Stimulated activated CD8-positive, alpha-beta memory T cell treated with anti-CD3 and anti-CD28 coated beads, Interleukin-15, amount 100 ng/mL, for 1 hour (primary cell): ENCODE results near the gene TRAF3.
A peak's percentile ranks its signal among the peaks of the same experiment; 100 is the strongest.

ENCODE experiments used
- DNase-seq: peaks from one replicate; pipeline ENCODE4 v3.0.0-alpha.2; 2020; ENCODE audit warnings: low read depth

TRAF3 gene, protein sequence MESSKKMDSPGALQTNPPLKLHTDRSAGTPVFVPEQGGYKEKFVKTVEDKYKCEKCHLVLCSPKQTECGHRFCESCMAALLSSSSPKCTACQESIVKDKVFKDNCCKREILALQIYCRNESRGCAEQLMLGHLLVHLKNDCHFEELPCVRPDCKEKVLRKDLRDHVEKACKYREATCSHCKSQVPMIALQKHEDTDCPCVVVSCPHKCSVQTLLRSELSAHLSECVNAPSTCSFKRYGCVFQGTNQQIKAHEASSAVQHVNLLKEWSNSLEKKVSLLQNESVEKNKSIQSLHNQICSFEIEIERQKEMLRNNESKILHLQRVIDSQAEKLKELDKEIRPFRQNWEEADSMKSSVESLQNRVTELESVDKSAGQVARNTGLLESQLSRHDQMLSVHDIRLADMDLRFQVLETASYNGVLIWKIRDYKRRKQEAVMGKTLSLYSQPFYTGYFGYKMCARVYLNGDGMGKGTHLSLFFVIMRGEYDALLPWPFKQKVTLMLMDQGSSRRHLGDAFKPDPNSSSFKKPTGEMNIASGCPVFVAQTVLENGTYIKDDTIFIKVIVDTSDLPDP

DNA sequence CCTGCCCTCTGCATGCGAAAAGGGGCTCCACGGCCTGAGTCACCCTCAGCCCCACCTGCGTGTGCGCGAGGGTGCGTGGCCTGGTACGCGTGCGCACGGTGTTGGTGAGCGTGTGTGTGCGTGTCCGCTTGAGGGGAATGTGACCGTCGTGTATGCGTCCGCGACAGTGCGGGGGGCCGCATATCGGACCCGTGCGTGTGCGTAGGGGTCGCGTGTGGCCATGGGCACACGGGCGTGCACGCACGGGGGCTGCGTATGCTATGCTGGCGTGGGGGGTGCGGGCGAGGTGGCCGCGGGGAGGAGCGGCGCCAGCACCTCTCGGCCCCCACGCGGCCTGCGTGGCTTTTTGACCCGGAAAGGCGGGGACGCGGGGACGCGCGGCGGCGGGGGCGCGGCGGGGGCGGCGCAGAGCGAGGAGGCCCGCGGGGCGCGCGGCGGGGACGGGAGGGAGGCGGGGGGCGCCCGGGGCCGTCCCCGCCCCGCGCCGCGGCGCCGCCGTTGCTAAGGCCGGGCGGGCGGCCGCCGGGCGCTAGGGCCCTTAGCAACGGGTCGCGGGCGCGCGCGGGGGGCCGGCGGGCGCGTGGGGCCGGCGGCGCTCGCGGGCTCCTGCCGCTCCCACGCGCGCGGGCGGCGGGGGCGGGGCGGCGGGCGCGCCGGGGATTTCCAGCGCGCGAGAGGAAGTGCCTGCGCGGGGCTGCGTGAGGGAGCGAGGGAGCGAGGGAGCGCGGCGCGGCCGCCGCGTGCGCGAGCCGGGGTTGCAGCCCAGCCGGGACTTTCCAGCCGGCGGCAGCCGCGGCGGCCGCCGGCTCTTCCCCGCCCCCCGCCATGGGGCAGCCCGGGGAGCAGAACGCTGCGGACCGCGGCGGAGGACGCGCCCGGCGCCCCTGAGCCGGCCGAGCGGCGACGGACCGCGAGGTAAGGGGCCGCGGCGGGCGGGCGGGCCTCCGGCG is at the start of gene TRAF3:
TRAF3 (plus strand) TSS at position 689 of the 950 bp plus-strand sequence. CDS start 92,753 bp downstream, outside the sequence.
- peak; percentile 66 for DNase-seq

DNA sequence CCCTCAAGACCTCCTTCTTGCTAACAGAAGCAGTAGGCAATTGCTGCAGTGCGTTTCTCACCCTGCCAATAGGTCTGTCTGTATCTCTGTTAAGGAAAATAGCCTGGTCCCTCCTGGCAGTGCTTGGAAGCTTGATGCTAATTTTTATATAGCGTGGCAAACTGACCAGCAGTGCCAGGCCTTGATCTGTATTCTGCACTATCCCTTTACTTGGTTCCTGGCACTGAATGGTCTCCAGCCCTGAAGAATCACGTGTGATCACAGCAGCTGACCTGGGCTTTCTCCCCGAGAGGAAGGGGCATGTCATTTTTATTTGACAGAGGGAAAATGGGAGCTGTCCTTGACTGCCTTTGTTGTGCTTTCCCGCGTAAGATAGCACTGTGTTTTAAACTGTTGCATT is 48.7 kb upstream of the TRAF3 start:
- DNase-seq = no peak

DNA sequence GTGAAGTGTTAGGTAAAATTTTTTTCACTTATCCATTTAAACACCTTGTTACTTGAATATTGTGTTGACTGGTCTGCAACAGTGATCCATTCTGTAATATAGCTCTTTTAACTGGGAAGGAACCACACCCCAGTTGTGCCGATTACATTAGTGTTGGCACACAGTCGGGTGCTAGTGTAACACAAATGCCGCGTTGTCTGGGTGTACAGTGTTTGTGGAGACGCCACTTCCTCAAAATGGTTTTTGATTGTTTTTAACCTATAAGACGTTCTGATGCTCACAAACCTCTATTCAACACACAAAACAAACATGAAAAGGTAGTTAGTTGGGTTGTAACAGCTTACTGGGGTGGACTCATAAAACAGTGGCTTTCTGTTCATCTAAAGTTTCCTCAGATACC is 48.0 kb upstream of the TRAF3 start:
- no peak for DNase-seq

DNA sequence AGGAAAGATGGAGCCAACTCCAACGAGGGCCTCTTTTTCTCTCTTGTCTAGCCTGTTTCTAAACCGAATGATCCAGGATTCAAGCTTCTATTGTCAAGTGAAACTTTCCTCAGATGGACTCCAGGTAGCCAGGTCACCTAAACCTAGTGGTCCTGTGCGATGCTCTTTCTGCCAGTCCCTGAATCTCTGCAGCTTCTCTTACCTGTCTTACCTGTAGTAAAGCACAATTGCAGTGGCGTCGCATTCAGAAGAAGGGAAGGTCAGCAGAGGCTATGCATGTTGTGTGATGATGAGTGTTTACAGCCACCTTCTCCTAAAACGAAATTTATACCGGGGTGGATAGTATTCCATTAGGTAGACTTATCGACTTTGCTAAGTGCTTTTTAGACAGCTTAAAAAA is 47.4 kb upstream of the TRAF3 start:
- DNase-seq = no peak

DNA sequence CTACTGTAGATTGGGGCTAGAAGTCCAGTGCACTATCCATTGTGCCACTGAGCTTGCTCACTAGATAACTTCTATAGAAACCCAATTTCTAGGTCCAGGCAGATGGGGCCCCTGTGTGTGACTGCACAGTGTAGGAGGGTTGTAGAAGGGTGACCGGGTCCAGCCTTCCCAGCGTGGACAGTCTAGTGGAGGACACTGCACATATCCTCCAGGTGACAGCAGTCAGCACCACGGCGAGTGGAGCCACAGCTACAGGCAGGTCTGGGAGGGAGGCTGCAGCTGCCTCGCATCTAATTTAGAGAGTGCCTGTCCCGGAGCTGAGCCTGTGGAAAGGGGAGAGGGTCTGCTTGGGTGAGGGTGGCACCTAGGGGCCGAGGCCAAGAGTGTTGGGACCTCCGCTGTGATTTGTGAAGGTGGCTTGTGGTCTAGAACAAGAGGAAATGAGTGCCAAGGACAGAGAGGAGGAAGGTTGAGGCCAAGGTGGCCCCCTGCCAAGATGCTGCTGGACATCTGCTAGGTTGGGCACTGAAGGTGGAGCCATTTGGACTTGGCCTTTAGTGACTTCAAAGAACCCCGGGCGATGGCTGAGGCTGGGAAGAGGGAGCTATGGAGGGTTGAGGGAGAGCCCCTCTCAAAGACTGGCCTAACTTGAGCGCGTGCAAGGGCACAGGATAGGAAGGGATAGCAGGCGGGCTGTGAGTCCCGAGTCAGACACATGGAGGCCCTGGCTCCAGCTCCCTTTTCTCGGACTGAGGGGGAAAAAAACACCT is 46.0 kb upstream of the TRAF3 start:
- DNase-seq = no peak

DNA sequence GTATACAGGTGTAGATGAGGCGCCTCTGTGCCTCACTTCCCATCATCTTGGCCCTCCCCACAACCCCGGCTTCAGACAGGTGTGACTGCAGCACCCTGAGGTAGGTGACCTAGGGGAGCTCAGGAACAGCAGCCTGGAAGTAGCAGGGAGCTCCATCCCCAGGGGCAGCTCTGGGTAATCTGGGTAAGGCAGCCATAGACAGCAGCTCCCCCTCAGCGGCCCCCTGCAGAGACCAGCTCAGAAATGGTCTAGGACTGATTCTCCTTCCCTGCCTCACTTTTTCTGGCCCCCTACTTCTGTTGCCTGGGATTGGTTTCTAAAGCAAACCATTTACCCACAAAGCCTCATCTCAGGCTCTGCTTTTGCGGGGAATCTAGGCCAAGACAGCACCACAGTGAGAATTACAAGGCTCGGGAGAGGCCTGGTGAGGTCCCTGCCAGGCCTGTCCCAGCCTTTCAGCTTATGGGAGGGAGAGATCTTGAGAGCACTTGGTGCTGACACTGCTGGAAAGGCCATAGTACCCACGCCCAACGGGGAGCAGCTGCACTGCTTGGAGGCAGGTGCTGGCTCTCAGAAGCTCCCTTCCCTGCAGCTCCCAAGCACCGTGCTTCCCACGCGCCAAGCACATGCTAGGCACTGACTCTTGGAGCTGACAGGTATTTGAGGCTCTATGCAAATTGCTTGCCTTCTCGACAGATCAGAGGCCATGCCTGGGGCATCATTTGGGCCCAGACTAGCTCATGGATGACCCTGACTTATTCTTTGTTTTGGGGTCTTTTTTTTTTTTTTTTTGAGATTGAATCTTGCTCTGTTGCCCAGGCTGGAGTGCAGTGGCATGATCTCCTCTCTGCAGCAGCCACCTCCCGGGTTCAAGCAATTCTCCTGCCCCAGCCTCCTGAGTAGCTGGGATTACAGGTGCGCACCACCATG is 45.1 kb upstream of the TRAF3 start:
- DNase-seq = no peak

DNA sequence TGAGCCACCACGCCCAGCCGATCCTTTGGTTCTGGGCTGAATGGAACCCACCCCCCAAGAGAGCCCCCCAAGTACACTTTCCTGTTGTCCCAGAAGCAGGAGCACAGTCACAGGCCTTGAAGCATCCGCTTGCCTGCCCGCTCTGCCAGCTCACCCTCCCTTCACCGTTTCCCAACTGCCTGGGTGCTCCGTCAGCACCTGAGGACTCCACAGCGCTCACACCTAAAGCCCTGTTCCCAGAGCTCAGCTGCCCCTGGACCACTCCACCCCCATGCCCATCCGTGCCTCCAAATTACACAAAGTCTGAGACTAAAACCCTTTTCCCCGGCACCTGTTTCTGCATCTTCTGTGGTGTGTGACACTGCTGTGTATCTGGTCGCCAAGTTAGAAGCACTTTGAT is 44.3 kb upstream of the TRAF3 start:
- DNase-seq = no peak

DNA sequence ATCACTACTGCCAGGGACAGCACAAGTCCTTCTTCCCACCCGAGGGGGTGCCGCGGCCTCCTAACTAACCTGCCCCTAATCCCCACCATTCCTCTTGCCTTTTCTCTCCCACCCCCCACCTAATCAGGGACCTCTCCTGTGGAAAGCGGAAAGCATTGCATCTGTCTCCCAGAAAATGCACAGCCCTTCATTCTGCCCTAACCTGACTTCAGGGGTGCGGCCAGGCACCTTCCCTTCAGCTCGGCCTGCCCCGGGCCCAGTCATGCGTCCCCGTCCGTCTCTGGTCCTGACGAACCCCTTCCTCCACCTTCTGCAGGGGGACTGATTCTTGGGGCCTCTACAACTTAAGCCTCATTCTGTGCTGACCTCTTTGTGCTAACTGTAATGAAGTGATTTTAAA is 43.9 kb upstream of the TRAF3 start:
- DNase-seq = no peak

DNA sequence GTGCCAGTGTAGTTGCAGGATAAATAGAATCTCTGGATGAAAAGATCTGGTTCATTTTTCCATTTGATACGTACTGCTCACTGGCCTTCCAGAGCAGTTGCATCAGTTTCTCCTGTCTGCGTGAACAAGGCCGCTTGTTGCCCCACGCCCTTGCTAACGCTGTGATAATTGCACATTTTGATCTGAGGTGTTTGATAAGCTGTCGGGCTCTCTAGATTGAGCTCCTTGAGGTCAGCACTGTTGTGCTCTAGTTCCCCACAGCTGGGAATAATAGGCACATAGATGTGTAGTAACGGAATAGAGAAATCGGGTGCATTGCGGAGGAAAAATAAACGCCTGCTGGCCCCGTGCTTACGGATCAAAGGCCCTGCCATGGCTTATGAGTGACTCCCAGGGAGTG is 42.8 kb upstream of the TRAF3 start:
- DNase-seq = no peak

DNA sequence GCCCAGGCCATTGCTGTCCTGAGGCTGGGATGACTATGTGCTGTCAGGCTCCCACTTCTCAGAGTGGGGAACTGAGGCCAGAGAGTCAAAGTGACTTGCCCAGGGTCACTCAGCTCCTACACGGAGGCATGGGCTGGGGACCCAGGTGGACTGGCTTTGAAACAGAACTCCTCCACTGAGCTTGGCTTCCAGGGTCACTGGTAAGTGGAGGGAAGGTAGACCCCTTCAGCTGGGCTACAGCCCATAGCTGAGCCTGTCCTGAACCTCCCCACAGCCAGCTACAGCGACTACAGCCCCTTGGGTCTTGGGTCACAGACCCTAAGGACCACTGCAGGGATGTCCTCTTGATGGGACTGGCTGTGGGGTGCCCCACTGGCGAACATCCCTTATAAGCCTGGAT is 40.3 kb upstream of the TRAF3 start:
- DNase-seq = no peak

DNA sequence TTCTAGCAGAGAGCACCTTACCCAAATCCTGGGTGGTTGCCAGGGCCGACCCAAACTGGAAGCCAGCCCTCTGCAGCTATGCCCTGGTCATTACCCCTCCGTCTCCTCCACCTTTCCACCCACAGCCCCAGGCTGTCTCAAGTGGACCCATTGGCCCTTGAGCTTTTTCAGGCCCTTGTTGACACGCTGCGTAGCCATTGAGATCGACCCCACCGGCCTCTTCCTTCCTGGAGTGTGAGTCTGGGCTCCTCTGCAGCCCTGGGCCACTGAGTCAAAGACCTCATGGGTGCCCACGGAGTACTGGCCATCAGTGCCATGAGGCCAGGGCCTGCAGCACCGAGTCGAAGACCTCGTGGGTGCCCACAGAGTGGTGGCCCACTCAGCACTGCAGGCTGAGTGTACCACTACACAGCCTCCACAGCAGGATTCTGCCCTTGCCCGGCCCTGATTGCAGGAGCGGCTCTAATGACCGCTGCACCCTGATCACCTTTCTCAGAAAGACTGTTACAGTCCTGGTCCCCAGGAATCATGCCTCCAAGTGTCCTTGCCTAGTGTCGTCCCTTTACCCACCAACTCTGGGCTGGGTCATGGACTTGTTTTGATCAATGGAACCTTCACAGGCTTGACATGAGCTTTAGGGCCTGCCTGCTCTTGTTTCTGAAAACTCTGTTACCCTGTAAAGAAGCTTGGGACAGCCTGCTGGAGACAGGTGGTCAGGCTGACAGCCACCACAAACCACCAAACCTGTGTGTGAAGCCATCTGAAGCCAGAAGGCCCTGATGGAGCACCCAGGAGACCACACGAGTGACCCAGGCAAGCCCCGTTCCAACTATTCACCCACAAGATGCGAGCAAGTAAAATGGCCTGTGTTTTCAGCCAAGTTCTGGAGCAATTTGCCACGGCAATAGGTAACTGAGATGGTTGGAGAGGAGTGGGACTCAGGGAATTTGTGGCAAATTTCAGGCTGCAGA is 39.6 kb upstream of the TRAF3 start:
- no peak for DNase-seq

DNA sequence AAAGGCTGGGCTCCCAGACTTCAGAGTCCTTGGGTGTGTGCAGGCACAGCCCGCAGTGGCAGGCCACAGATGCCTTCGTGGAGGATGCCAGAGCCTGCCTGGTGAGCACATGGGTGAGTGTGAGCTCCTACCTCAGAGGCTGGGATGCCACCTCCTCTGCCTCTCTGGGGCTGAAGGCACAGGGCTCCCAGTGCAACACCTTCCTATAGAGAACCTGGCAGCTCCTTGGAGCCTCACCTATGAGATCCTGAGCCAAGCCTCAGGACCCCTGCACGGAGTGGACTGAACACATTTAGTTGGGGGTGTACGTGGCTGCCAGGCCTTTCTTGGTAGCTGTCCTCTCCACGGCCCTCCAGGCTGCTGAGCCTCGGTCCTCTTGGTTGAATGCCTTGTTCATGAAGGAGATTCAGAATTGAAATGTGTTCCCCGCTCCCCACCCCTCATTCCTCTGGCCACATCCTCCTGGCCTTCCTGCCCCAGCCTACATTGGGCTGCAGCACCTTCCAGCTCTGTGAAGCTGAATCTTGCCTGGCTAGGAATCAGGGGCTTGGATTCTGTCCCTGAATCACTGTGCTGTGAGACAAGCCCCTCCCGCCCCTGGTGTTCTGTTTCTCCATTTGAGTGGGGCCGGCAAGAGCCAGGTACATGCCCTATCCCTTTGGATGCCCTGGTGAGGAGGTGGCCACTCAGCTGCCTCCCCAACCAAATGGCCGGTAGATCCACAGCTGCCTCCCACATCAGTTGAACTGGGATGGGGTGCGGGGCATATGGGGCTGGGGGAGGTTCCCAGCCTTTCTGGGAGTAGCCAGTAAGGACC is 38.7 kb upstream of the TRAF3 start:
- DNase-seq = no peak

DNA sequence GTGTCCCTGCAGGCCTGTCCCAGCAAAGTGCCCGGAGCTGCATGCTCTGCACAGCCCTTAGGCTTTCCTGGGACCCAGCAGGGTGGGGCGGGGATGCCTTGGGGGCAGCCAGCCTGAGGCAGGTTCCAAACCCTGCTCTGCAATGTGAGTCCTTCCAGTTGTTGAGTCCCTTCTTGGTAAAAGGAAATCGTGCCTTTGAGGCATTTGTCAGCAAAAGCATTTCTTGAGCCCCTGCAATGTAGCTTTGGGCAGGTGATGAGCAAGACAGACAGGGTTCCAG is 38.1 kb upstream of the TRAF3 start:
- DNase-seq = no peak

DNA sequence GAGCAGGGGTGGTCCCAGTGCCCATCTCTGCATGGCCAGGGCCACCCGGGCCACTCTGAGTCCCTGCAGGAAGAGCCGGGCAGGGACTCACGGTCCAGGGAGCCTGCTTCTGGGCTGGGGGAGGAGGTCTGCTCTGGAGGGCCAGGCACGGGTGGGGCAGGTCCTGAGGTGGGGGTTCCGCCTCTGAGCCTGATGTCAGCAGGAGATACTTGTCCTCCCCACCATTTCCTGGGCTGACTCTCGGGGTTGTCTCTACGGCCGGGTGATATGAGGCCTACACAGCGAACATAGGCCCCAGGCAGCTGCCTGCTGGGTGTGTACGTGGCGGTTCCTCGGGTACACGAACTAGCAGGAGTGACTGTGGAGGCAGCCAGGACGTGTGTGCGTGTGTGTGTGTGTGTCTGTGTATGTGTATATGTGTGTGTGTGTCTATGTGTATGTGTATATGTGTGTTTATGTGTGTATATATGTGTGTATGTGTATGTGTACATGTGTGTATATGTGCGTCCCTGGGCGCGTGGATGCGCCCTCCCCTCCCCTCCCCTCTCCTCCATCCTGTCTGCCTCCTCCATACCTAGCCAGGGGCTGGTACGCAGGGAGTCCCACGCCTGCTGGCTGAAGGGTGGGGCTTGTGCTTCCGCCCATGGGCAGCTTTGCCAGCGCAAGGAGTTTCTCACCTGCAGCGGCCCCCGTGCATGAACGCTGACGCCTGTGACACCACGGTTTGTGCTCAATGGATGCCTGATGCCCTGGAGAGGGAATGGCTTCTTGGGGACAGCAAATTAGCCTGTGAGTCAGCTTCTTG is 30.4 kb upstream of the TRAF3 start:
- DNase-seq = no peak

DNA sequence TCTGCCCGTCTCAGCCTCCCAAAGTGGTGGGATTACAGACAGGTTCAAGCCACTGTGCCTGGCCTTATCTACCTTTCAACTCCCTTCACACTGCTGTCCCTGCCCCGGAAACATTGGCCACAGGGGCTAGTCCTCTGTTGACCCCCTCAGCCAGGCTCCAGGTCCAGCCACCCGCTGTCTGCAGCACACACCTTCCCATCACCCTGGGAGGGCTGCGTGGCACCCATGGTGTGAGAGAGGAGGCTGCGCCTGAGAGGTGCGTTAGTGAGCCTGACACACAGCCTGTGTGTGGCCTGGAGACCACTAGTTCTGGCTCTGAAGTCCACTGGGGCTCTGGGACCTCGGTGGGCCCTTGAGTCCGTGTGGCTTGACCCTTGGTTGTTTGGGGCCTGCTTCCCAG is 28.4 kb upstream of the TRAF3 start:
- no peak for DNase-seq

DNA sequence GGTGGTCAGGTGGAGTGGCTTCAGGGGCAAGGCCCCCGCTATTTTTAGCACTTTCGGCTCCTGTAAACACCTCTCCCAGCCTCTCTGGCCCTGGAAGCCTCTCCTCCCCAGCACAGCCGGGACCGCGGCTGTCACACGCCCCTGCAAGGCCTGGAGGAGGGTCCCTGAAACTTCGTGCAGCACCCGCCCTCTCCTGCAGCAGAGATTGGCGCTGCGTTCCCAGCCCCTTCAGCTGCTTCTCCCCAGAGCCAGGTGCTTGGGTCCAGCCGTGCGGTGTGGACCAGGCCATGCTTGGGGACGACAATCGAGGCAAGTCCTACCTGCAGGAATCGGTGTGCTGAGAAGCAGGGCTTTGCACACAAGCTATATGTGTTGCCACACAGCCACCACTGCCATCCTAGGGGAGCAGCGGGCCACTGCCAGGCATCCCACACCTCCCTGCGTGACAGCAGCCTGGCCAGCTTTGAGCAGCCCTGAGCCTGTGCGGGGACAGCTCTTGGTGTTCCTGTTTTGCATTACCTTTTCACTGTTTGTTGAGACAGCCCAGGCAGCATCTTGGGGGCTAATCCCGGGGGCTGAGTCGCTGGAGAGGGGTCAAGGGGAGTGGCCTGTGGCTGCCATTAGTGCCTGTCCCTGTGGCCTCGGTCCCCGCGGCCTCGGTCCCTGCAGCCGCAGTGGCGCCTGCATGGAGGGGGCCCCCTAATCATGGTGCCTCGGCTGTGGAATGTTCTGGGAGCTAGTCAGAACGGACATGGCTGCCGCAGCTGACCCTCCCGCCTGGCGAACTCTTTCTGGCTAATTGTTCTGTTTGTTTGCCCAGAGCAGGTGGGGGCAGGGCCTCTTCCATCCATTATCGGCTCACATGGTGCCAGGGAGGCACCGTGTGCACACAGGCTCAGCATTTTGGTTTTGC is 27.6 kb upstream of the TRAF3 start:
- DNase-seq = no peak

DNA sequence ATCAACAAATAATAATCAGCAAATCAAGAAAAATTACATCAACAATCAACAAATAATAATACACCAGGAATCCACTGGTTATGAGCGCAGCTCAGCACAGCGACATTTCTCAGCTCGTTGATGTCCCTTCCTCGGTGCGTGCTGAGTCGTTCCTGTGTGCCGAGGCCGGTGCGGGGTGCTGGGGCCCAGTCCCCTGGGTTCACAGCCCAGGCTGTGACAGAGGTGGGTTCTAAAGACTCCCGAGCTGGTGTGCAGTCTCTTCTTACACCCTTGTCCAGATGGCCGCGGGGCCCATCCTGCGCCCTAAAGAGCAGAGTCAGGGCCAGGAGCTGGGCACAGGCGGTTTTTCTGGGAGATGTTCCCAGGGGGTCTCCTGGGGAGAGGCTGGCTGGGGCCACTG is 26.9 kb upstream of the TRAF3 start:
- no peak for DNase-seq
